ENCODE results near the gene FAM81A.

DNA sequence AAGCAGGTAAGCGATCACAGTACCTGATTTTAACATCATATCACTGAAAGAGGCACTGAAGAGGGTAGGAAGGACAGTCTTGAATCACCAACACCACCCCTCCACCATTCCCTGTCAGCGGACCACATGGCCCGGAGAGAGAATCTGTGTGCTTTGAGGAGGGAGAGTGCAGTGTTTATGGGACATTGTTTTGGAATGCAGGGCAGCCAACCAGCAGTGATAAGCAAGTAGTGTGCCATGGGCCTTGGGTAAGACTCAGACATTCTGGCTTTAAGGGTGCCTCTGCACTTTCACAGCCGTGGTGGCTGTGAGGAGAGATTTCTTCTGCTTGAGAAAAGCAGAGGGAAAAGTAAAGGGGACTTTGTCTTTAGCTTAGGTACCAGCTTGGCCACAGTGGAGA lies 46.4 kb downstream of the FAM81A start:
- TF ChIP-seq POLR2AphosphoS5 (IDR thresholded peaks at IDR 0.05): no peak
- TF ChIP-seq, protein P1, sequence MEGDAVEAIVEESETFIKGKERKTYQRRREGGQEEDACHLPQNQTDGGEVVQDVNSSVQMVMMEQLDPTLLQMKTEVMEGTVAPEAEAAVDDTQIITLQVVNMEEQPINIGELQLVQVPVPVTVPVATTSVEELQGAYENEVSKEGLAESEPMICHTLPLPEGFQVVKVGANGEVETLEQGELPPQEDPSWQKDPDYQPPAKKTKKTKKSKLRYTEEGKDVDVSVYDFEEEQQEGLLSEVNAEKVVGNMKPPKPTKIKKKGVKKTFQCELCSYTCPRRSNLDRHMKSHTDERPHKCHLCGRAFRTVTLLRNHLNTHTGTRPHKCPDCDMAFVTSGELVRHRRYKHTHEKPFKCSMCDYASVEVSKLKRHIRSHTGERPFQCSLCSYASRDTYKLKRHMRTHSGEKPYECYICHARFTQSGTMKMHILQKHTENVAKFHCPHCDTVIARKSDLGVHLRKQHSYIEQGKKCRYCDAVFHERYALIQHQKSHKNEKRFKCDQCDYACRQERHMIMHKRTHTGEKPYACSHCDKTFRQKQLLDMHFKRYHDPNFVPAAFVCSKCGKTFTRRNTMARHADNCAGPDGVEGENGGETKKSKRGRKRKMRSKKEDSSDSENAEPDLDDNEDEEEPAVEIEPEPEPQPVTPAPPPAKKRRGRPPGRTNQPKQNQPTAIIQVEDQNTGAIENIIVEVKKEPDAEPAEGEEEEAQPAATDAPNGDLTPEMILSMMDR (IDR thresholded peaks at IDR 0.05): no peak

All from transverse colon (tissue), 4 donors.